GM23248 (cell line): ENCODE results near the gene SAMMSON. TPM values are rescaled to one million over a fixed set of nuclear protein-coding genes. Genes with fewer than 3 reads are reported as not detected.

Experiments used
- DNase-seq: peaks from one replicate; pipeline ENCODE4 v3.0.0-alpha.2; 2015
- H2AFZ ChIP-seq: fragments of 200-600 bp; sonication (generic); 2 replicates; pipeline ENCODE4 v1.6.1; 2016; ENCODE audit warnings: antibody characterized with exemption
- H3F3A ChIP-seq: fragments of 200-600 bp; sonication (generic); 2 replicates; pipeline ENCODE4 v1.6.1; 2016; ENCODE audit warnings: mild to moderate bottlenecking, antibody characterized with exemption, mixed run types; ENCODE audit not compliant: insufficient read depth
- H3K27ac ChIP-seq: fragments of 200-600 bp; sonication (generic); 2 replicates; pipeline ENCODE4 v1.5.1; 2016; ENCODE audit warnings: mild to moderate bottlenecking
- H3K27me3 ChIP-seq: fragments of 200-600 bp; sonication (generic); replicated peaks from 2 replicates; pipeline ENCODE4 v1.6.1; 2016; ENCODE audit warnings: mild to moderate bottlenecking; ENCODE audit not compliant: insufficient read depth
- H3K36me3 ChIP-seq: fragments of 200-600 bp; sonication (generic); 2 replicates; pipeline ENCODE4 v1.6.1; 2016; ENCODE audit warnings: low read depth, mild to moderate bottlenecking
- H3K4me1 ChIP-seq: fragments of 200-600 bp; sonication (generic); 2 replicates; pipeline ENCODE4 v1.6.1; 2016; ENCODE audit warnings: mild to moderate bottlenecking; ENCODE audit not compliant: insufficient read depth
- H3K4me2 ChIP-seq: fragments of 200-600 bp; sonication (generic); one replicate; pipeline ENCODE4 v1.6.1; 2016; ENCODE audit warnings: mild to moderate bottlenecking; ENCODE audit not compliant: unreplicated experiment
- H3K4me3 ChIP-seq: fragments of 200-600 bp; sonication (generic); 2 replicates; pipeline ENCODE4 v1.5.1; 2016; ENCODE audit warnings: mild to moderate bottlenecking
- H3K79me2 ChIP-seq: fragments of 200-600 bp; sonication (generic); 2 replicates; pipeline ENCODE4 v1.6.1; 2016; ENCODE audit warnings: mild to moderate bottlenecking; ENCODE audit not compliant: insufficient read depth
- H3K9ac ChIP-seq: fragments of 200-600 bp; sonication (generic); 2 replicates; pipeline ENCODE4 v1.6.1; 2016; ENCODE audit warnings: mild to moderate bottlenecking
- H3K9me2 ChIP-seq: fragments of 200-600 bp; sonication (generic); 2 replicates; pipeline ENCODE4 v1.6.1; 2016; ENCODE audit warnings: mixed run types, mild to moderate bottlenecking, moderate library complexity; ENCODE audit not compliant: insufficient read depth
- H3K9me3 ChIP-seq: fragments of 200-600 bp; sonication (generic); one replicate; pipeline ENCODE4 v1.6.1; 2017; ENCODE audit warnings: low read depth
- H4K20me1 ChIP-seq: fragments of 200-600 bp; sonication (generic); 2 replicates; pipeline ENCODE4 v1.6.0; 2016; ENCODE audit not compliant: insufficient read depth
- EZH2 ChIP-seq: fragments of 200-600 bp; sonication (generic); IDR thresholded peaks from 2 replicates; pipeline ENCODE4 v1.6.1; 2018; ENCODE audit warnings: antibody characterized with exemption, mild to moderate bottlenecking; ENCODE audit not compliant: insufficient read depth, poor library complexity, severe bottlenecking
- EZH2phosphoT487 ChIP-seq: fragments of 200-600 bp; sonication (generic); IDR thresholded peaks from 2 replicates; pipeline ENCODE4 v1.6.1; 2018; ENCODE audit warnings: antibody characterized with exemption, moderate library complexity, mild to moderate bottlenecking, low read depth; ENCODE audit not compliant: insufficient read depth
- WGBS, 2 experiments: methylation state at CpG; one replicate each; pipeline ENCODE4 v1.1.6; 2015 to 2017; ENCODE audit warnings: low lambda C conversion rate in 2 of 2, low coverage in 1 of 2; ENCODE audit errors: missing lambda C conversion rate in 2 of 2; 5-methylcytosine and 5-hydroxymethylcytosine counted together
- in situ Hi-C: fragments of 300-500 bp; cut with MboI; formaldehyde crosslinking; loops from 2 replicates; pipeline ENCODE4 v1.15.0; 2020
- polyA plus RNA-seq: library from polyadenylated mRNA; unstranded; fragments of >200 nt; fragmentation: Nextera tagmentation; extraction: Ambion mirVana; gene quantifications from 2 replicates; pipeline ENCODE4 v1.2.1, GENCODE V29; 2016
- total RNA-seq: library from RNA; depleted of rRNA; stranded (reverse); fragments of >200 nt; shearing (Covaris generic); gene quantifications from 2 replicates; pipeline ENCODE4 v1.2.3, GENCODE V29; 2014

The SAMMSON gene
- total and polyA plus RNA-seq, 2 experiments from 2014 or later: not detected

DNA sequence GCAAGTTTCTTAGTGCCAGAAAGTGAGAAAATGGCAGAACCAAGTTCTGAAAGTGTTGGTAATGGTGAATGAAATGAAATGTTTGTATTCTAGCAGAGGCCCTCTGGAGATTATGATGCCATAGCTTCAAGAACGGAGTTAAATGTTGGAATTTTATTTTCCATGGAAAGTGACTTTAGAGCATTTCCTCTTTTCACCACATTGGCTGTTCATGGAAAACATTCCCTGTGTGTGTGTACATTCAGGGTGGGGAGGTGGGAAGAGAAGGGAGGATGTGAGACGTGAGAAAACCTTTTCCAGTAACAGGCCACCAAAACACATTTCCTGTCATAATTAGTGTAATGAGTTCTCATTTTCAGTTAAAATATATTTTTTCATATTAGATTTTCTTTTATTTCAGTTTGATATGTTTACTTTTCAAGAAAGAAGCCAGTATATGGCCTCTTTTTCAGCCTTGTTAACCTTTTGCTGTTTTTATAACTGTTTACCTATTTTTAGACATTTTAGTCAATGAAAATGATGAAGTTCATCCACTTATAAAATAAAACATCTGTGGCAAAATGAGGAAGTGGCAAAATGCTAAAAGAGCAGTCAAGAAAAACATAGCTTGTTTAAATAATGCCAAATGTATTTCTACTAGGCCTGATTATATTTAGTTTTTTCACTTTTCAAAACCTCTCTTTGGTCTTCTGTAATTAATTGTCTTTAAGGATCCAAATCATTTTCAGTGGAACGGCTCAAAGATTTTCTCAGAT, 21.6 kb downstream of the SAMMSON start:
- WGBS, 2 experiments: 6 to 9% methylated on average over 3 of the region's 3 CpGs

DNA sequence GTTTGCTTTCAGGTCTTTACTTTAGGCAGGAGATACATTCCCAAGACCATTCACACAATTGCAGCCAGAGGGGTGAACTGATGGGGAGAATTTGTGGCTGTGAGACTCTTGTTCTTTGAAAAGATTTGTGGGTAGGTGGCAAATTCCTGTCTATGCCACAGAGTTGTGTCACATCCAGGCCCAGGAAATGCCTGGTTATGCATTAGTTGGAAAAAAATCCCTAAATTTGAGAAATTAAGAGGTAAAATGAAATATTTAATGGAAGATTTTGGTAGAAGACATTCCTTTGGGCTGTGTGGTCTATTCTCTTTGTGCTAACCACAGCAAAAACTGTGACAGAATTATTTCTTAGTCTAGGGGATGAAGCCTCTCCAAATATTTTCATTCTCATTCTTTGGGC, 28.8 kb downstream of the SAMMSON start:
- TF ChIP-seq EZH2: no peak
- no peak for TF ChIP-seq EZH2phosphoT487
- Histone ChIP-seq H3K9me2 (no peaks in the 10 kb centered on the region), H4K20me1 (no peaks in the 10 kb centered on the region), H3K27ac (no peak overlapping the region), H3K27me3 (no peaks in the 10 kb centered on the region), H2AFZ (no peak overlapping the region), H3K4me3 (no peak overlapping the region), H3K9ac (no peak overlapping the region), H3K4me2 (no peak overlapping the region), H3K79me2 (no peaks in the 10 kb centered on the region), H3K36me3 (no peaks in the 10 kb centered on the region), H3F3A (no peaks in the 10 kb centered on the region), H3K9me3 (no peaks in the 10 kb centered on the region), H3K4me1 (no peaks in the 10 kb centered on the region)
- in situ Hi-C loops: no loop called here
- DNase-seq: no peak

More for the DNA sequence above, 21.6 kb downstream of the SAMMSON start:
- H2AFZ ChIP-seq: no peak overlapping the region
- in situ Hi-C loops: no loop called here
- no peaks in the 10 kb centered on the region for H3K79me2 ChIP-seq
- H3F3A ChIP-seq: no peaks in the 10 kb centered on the region
- H3K27ac ChIP-seq: no peak overlapping the region
- H3K9ac ChIP-seq: no peak overlapping the region
- no peaks in the 10 kb centered on the region for H3K9me2 ChIP-seq
- DNase-seq: no peak
- no peak overlapping the region for H3K4me2 ChIP-seq
- no peaks in the 10 kb centered on the region for H3K9me3 ChIP-seq
- H3K36me3 ChIP-seq: no peaks in the 10 kb centered on the region
- H3K27me3 ChIP-seq: no peaks in the 10 kb centered on the region
- no peaks in the 10 kb centered on the region for H4K20me1 ChIP-seq
- TF ChIP-seq EZH2phosphoT487 (no peak), EZH2 (no peak)
- H3K4me3 ChIP-seq: no peak overlapping the region
- no peaks in the 10 kb centered on the region for H3K4me1 ChIP-seq

DNA sequence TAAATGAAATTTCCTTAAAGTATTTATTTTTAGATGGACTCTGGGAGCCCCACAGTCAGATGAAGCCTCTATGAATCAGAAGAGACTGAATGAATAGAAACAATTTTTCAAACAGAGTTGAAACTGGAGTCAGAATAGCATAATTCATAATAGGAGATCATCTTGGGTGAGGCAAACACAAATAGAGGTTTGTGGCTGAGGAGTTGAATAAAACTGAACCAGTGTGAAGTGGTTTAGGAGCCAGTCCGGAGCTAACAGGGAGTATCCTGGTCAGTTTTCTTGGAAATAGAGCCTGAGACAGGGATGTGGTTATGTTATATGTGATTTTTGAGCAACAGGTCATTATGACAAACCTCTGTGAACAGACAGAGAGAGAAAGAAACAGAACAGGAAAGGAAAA, 39.2 kb downstream of the SAMMSON start:
- H3K4me2 ChIP-seq: no peak overlapping the region
- H3K27ac ChIP-seq: no peak overlapping the region
- no peaks in the 10 kb centered on the region for H3K36me3 ChIP-seq
- no peaks in the 10 kb centered on the region for H4K20me1 ChIP-seq
- H3K9me3 ChIP-seq: no peaks in the 10 kb centered on the region
- H2AFZ ChIP-seq: no peak overlapping the region
- H3K79me2 ChIP-seq: no peaks in the 10 kb centered on the region
- TF ChIP-seq EZH2 (no peak), EZH2phosphoT487 (no peak)
- in situ Hi-C loops: no loop called here
- 0 out of 2 replicates have a peak, but pooled peaks cover 5% of the 10 kb centered on the region for H3K27me3 ChIP-seq
- no peak overlapping the region for H3K9ac ChIP-seq
- no peak overlapping the region for H3K4me3 ChIP-seq
- H3K4me1 ChIP-seq: no peaks in the 10 kb centered on the region
- H3F3A ChIP-seq: no peaks in the 10 kb centered on the region
- no peaks in the 10 kb centered on the region for H3K9me2 ChIP-seq
- WGBS, 2 experiments: 30 to 31% methylated on average over 1 of the region's 1 CpG
- DNase-seq: no peak

DNA sequence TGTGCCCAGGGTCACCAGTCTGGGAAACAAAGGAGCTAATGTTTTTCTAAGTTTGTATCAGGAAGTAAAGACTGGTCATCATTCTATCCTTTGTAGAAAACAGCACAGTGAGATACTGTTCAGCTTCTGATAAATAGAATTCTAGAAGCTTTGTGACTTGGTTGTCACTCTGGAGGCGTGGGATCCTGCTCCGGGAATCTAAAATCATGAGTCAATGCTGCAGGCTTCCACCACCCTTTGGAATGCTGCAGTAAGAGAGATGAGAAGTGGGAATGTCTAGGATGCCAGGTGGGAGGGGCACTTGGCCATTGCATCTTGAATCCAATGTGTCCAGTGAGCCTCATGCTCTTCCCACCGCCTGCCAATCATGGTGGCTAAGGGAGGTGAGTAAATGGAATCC, 40.9 kb downstream of the SAMMSON start:
- no peaks in the 10 kb centered on the region for H3K79me2 ChIP-seq
- H3K36me3 ChIP-seq: no peaks in the 10 kb centered on the region
- no peak overlapping the region for H2AFZ ChIP-seq
- no peaks in the 10 kb centered on the region for H3F3A ChIP-seq
- 0 out of 2 replicates have a peak, but pooled peaks cover 5% of the 10 kb centered on the region for H3K27me3 ChIP-seq
- in situ Hi-C loops: no loop called here
- WGBS, 2 experiments: 13 to 14% methylated on average over 3 of the region's 3 CpGs
- no peaks in the 10 kb centered on the region for H3K9me2 ChIP-seq
- H3K4me3 ChIP-seq: no peak overlapping the region
- no peak for DNase-seq
- H3K4me1 ChIP-seq: no peaks in the 10 kb centered on the region
- no peaks in the 10 kb centered on the region for H4K20me1 ChIP-seq
- TF ChIP-seq EZH2phosphoT487 (no peak), EZH2 (no peak)
- H3K4me2 ChIP-seq: no peak overlapping the region
- no peak overlapping the region for H3K9ac ChIP-seq
- H3K27ac ChIP-seq: no peak overlapping the region
- H3K9me3 ChIP-seq: no peaks in the 10 kb centered on the region

DNA sequence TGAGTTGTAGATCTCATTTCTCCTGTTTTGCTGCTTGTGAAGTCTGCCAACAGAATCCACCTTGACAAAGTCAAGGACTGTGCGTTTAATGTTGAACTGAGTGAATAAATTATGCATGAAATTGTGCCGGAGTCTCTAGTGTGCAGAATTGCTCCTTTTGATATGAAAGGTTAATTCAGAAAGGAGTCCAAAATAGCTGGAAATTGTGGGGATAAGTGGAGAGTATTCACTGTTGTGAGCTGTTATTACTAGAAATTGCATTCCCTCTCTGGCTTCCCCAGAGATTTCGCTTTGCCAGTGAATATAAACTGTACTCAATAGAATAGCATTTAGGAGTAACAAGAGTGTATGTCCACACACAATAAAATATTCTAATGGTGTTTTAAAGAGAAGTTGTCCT, 43.1 kb downstream of the SAMMSON start:
- Histone ChIP-seq H3K4me3 (no peak overlapping the region), H3K9me3 (no peaks in the 10 kb centered on the region), H4K20me1 (no peaks in the 10 kb centered on the region), H2AFZ (no peak overlapping the region), H3K9me2 (no peaks in the 10 kb centered on the region), H3K9ac (no peak overlapping the region), H3K79me2 (no peaks in the 10 kb centered on the region), H3K36me3 (no peaks in the 10 kb centered on the region), H3K27ac (no peak overlapping the region), H3K4me1 (no peaks in the 10 kb centered on the region), H3F3A (no peaks in the 10 kb centered on the region), H3K4me2 (no peak overlapping the region), H3K27me3 (0 out of 2 replicates have a peak, but pooled peaks cover 5% of the 10 kb centered on the region)
- WGBS, 2 experiments: 73 to 77% methylated on average over 3 of the region's 3 CpGs
- in situ Hi-C loops: no loop called here
- DNase-seq: no peak
- TF ChIP-seq EZH2phosphoT487 (no peak), EZH2 (no peak)
